PC-3 (cell line): ENCODE measurements around the gene AGBL1. TPM values are rescaled to one million over a fixed set of nuclear protein-coding genes. Genes with fewer than 3 reads are reported as not detected.

ENCODE experiments used
- ATAC-seq: fragments of 200-7000 bp; cut with Tn5 transposase; 2 replicates; pipeline ENCODE4 v1.9.1; 2020; ENCODE audit warnings: mild to moderate bottlenecking, moderate library complexity
- BruUV-seq: library from RNA; stranded (reverse); fragments of 400-500 nt; replicated peaks from 2 replicates; lab custom pipeline; 2021; lab: Mats Ljungman, UMichigan
- CTCF ChIA-PET: fragments of 300-600 bp; sonication (Branson Sonifier 250); formaldehyde crosslinking; loops from one replicate; lab custom pipeline; 2022; ENCODE audit warnings: antibody characterized with exemption; lab: Charles Lee
- POLR2A ChIA-PET: fragments of 300-600 bp; sonication (Branson Sonifier 250); formaldehyde crosslinking; loops from one replicate; lab custom pipeline; 2022; ENCODE audit warnings: antibody characterized with exemption; ENCODE audit not compliant: unreplicated experiment; lab: Charles Lee
- DNase-seq: peaks from one replicate; pipeline ENCODE4 v3.0.0-alpha.2; 2015
- H2AFZ ChIP-seq: fragments of 300-600 bp; sonication (generic); 2 replicates; pipeline ENCODE4 v1.6.0; 2016; ENCODE audit warnings: antibody characterized with exemption, low read length
- H3F3A ChIP-seq: fragments of 300-600 bp; sonication (generic); one replicate; pipeline ENCODE4 v1.6.0; 2017; ENCODE audit warnings: antibody characterized with exemption, low read length, control low read depth, mild to moderate bottlenecking; ENCODE audit not compliant: unreplicated experiment
- H3K27ac ChIP-seq: fragments of 300-600 bp; sonication (generic); 2 replicates; pipeline ENCODE4 v1.5.1; 2016; ENCODE audit warnings: mild to moderate bottlenecking, low read length
- H3K27me3 ChIP-seq: fragments of 300-600 bp; sonication (generic); 2 replicates; pipeline ENCODE4 v1.6.1; 2016; ENCODE audit warnings: low read length, mixed read lengths
- H3K36me3 ChIP-seq: fragments of 300-600 bp; sonication (generic); 2 replicates; pipeline ENCODE4 v1.6.1; 2016; ENCODE audit warnings: low read depth, mixed run types, low read length, mixed read lengths
- H3K4me1 ChIP-seq: fragments of 300-600 bp; sonication (generic); 2 replicates; pipeline ENCODE4 v1.5.1; 2016; ENCODE audit warnings: low read length; ENCODE audit not compliant: insufficient read depth
- H3K4me2 ChIP-seq: fragments of 300-600 bp; sonication (generic); 2 replicates; pipeline ENCODE4 v1.6.0; 2016; ENCODE audit warnings: low read length
- H3K4me3 ChIP-seq: fragments of 300-600 bp; sonication (generic); 2 replicates; pipeline ENCODE4 v1.5.1; 2016; ENCODE audit warnings: mild to moderate bottlenecking, low read length, mixed read lengths
- H3K79me2 ChIP-seq: fragments of 300-600 bp; sonication (generic); 2 replicates; pipeline ENCODE4 v1.6.1; 2017; ENCODE audit warnings: low read length, mixed read lengths
- H3K9ac ChIP-seq: fragments of 300-600 bp; sonication (generic); 2 replicates; pipeline ENCODE4 v1.6.0; 2016; ENCODE audit warnings: mild to moderate bottlenecking, low read length
- H3K9me2 ChIP-seq: fragments of 300-600 bp; sonication (generic); replicated peaks from 2 replicates; pipeline ENCODE4 v1.6.1; 2016; ENCODE audit warnings: mixed run types, low read length, mixed read lengths
- H3K9me3 ChIP-seq: fragments of 300-600 bp; sonication (generic); 2 replicates; pipeline ENCODE4 v1.6.1; 2016; ENCODE audit warnings: low read length, mixed read lengths
- H4K20me1 ChIP-seq: fragments of 300-600 bp; sonication (generic); 2 replicates; pipeline ENCODE4 v1.6.1; 2016; ENCODE audit warnings: low read length, mixed read lengths
- EZH2 ChIP-seq: fragments of 300-600 bp; sonication (generic); IDR thresholded peaks from one replicate; pipeline ENCODE4 v1.6.1; 2017; ENCODE audit warnings: antibody characterized with exemption, mild to moderate bottlenecking, low read length; ENCODE audit not compliant: unreplicated experiment
- EZH2phosphoT487 ChIP-seq: fragments of 300-600 bp; sonication (generic); IDR thresholded peaks from 2 replicates; pipeline ENCODE4 v1.6.1; 2018; ENCODE audit warnings: mild to moderate bottlenecking, antibody characterized with exemption, low read length, borderline replicate concordance
- intact Hi-C: fragments of 100-400 bp; cut with micrococcal nuclease; formaldehyde crosslinking; loops from 2 replicates; pipeline ENCODE4 v1.9.0; 2023
- total RNA-seq: library from RNA; depleted of rRNA; stranded (reverse); fragments of >200 nt; gene quantifications from 2 replicates; pipeline ENCODE4 v1.2.3, GENCODE V29; 2014
- TF ChIP-seq, protein P1 (sequence below): fragments of 300-600 bp; sonication (generic); conservative IDR thresholded peaks from 2 replicates; pipeline ENCODE4 v1.5.1; 2017; ENCODE audit warnings: antibody characterized with exemption, low read depth, mild to moderate bottlenecking, low read length

AGBL1 gene
- total RNA-seq, 1 experiment from 2014 or later: not detected

DNA sequence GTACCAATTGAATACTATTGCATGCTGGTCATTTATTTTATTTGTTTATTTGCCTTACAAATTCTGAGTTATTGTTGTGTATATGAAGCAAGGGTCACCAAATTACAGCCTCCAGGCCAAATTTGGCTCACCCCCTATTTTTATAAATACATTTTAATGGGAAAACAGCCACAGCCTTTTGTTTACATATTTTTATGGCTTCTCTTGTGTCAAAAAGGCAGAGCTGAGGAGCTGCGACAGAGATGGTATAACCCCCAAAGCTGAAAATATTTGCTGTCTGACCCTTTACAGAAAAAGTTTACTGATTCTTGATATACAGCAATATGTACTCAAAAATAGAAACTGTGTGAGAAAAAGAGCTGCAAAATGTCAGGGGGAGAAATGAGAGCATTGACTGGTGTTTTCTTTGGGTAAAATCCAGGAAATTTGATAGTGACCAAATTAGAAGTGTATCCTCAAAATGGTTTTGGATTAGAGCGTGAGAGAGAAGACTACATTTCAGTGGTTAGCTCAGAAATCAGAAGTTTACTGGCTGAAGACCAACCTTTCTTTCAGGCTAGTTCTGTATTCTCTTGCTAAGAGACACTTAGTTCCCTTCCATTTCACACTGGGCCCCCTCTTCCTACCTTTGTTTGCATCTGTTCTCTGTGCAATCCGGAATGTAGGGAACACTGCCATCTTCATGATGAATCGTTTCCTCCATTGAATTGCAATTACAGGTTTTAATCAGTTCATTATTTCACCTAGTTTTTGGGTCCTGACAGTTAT is 757.8 kb downstream of the AGBL1 start:
- Histone ChIP-seq H3K9me3 (no peaks in the 10 kb centered on the region), H3K36me3 (no peaks in the 10 kb centered on the region), H3F3A (no peaks in the 10 kb centered on the region), H3K4me3 (no peak overlapping the region), H3K9me2 (no peaks in the 10 kb centered on the region), H3K27me3 (0 out of 2 replicates have a peak, but pooled peaks cover 4% of the 10 kb centered on the region), H3K27ac (no peak overlapping the region), H3K79me2 (no peaks in the 10 kb centered on the region), H3K4me1 (no peaks in the 10 kb centered on the region), H2AFZ (no peak overlapping the region), H4K20me1 (no peaks in the 10 kb centered on the region), H3K9ac (no peak overlapping the region), H3K4me2 (no peak overlapping the region)
- ChIA-PET CTCF (no interaction called here), POLR2A (no interaction called here)
- TF ChIP-seq EZH2: no peak
- TF ChIP-seq, protein P1, sequence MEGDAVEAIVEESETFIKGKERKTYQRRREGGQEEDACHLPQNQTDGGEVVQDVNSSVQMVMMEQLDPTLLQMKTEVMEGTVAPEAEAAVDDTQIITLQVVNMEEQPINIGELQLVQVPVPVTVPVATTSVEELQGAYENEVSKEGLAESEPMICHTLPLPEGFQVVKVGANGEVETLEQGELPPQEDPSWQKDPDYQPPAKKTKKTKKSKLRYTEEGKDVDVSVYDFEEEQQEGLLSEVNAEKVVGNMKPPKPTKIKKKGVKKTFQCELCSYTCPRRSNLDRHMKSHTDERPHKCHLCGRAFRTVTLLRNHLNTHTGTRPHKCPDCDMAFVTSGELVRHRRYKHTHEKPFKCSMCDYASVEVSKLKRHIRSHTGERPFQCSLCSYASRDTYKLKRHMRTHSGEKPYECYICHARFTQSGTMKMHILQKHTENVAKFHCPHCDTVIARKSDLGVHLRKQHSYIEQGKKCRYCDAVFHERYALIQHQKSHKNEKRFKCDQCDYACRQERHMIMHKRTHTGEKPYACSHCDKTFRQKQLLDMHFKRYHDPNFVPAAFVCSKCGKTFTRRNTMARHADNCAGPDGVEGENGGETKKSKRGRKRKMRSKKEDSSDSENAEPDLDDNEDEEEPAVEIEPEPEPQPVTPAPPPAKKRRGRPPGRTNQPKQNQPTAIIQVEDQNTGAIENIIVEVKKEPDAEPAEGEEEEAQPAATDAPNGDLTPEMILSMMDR: no peak
- no peak for TF ChIP-seq EZH2phosphoT487
- ATAC-seq: no peak
- intact Hi-C loops: no loop called here
- no peak for DNase-seq
- no TSS peak for BruUV-seq

DNA sequence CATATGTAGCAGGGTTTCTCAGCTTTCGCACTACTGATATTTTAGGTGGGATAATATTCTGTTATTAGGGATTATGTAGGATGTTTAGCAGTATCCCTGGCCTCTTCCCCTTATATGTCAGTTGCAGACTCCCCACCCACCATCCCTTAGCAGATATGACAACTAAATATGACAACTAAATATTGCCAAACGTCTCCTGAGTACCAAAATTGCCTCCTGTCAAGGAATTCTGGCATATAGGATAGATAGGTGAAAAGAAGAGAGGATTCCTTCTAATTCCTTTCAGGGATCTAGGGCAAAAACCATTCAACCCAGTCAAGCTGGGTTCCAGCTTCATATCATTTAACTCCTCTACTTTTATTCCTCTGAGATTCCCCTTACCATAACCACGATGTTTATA is 759.8 kb downstream of the AGBL1 start:
- Histone ChIP-seq H2AFZ (no peak overlapping the region), H4K20me1 (no peaks in the 10 kb centered on the region), H3K4me1 (no peaks in the 10 kb centered on the region), H3K27ac (no peak overlapping the region), H3K36me3 (no peaks in the 10 kb centered on the region), H3K9me3 (no peaks in the 10 kb centered on the region), H3K9ac (no peak overlapping the region), H3K79me2 (no peaks in the 10 kb centered on the region), H3K9me2 (no peaks in the 10 kb centered on the region), H3K4me2 (no peak overlapping the region), H3F3A (no peaks in the 10 kb centered on the region), H3K4me3 (no peak overlapping the region), H3K27me3 (0 out of 2 replicates have a peak, but pooled peaks cover 4% of the 10 kb centered on the region)
- POLR2A ChIA-PET: no interaction called here
- CTCF ChIA-PET: no interaction called here
- intact Hi-C loops: no loop called here
- ATAC-seq (no peak), DNase-seq (no peak)
- no TSS peak for BruUV-seq
- TF ChIP-seq EZH2 (no peak), EZH2phosphoT487 (no peak)
- TF ChIP-seq, protein P1: no peak

GRCh38 chr15:86840996-86841395 is 761.3 kb downstream of the AGBL1 start:
- CTCF ChIA-PET: no interaction called here
- no peak for DNase-seq
- intact Hi-C loops: no loop called here
- TF ChIP-seq EZH2 (no peak), EZH2phosphoT487 (no peak)
- TF ChIP-seq, protein P1: no peak
- Histone ChIP-seq H3K9ac (no peak overlapping the region), H3K36me3 (no peaks in the 10 kb centered on the region), H3K27me3 (0 out of 2 replicates have a peak, but pooled peaks cover 4% of the 10 kb centered on the region), H3K9me3 (no peaks in the 10 kb centered on the region), H3K79me2 (no peaks in the 10 kb centered on the region), H3K27ac (no peak overlapping the region), H3K4me3 (no peak overlapping the region), H2AFZ (no peak overlapping the region), H3F3A (no peaks in the 10 kb centered on the region), H3K9me2 (no peaks in the 10 kb centered on the region), H4K20me1 (no peaks in the 10 kb centered on the region), H3K4me1 (no peaks in the 10 kb centered on the region), H3K4me2 (no peak overlapping the region)
- no TSS peak for BruUV-seq
- no peak for ATAC-seq
- POLR2A ChIA-PET: no interaction called here
